SH-SY5Y (cell line): ENCODE data around the gene CXCL14.

ENCODE experiments used
- GATA2 ChIP-seq: IDR thresholded peaks from 2 replicates; pipeline ENCODE4 v1.6.1; 2011; ENCODE audit warnings: mild to moderate bottlenecking, low read depth, low read length
- GATA3 ChIP-seq: IDR thresholded peaks from 2 replicates; pipeline ENCODE4 v1.6.1; 2011; ENCODE audit warnings: low read depth, mild to moderate bottlenecking, low read length, moderate library complexity

- TF ChIP-seq GATA2 (no peak), GATA3 (no peak)
Measured at GRCh38 chr5:135539430-135540005, 39.3 kb downstream of the CXCL14 start.
